ENCODE measurements around the gene PNP. TPM values are rescaled to one million over a fixed set of nuclear protein-coding genes. Genes with fewer than 3 reads are reported as not detected.

The PNP gene
- total and polyA plus RNA-seq, 2 of the 8 experiments (the other 6 are each of a cell fraction or from before 2014, with no cell fraction given): 108 to 130 TPM

DNA sequence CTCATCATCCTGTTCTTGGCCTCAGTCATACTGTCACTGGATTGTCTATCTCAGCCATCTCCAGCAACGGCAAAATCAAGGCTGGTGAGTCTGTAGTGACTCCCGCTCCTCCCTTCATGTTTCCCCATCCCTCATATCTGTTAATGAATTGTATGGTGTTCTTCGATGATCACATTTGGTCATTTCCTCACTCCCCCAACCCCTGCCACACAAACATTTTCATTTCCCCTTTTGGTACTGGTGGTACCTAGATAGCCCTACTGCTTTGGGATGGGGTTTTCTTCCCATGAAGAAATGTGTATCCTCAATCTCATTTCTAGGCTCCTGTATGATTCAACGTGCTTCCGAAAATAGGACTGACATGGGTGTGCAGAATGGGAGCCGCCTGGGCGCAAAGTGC is 30.5 kb upstream of the PNP start:
- H3K4ac ChIP-seq (replicated peaks; ENCODE audit: insufficient read length, low read depth, low read length): no peak overlapping the region
- no peak overlapping the region for H3K4me2 ChIP-seq (ENCODE audit: insufficient read depth in 1 of 2, low read depth in 2 of 2, low read length in 2 of 2)
- H3K23me2 ChIP-seq (ENCODE audit: low read depth, low read length): no peaks in the 10 kb centered on the region
- POLR2A ChIA-PET (ENCODE audit: partially characterized antibody): interaction anchor here (6.0 kb wide), 1 partner anchor 9 kb away, joined by 54 read pairs; no protein-coding TSS in a partner anchor
- H3K4me3 ChIP-seq (ENCODE audit: extremely low read depth in 1 of 4, insufficient read depth in 2 of 4, low read depth in 3 of 4, low read length in 4 of 4): no peak overlapping the region
- no peak overlapping the region for H4K91ac ChIP-seq (replicated peaks; ENCODE audit: insufficient read length, low read length)
- WGBS, 2 experiments (ENCODE audit: extremely low coverage in 1 of 2, insufficient coverage in 1 of 2, insufficient read length in 1 of 2, insufficient replicate concordance in 2 of 2, low coverage in 1 of 2, low lambda C conversion rate in 2 of 2, missing lambda C conversion rate in 1 of 2): 91% methylated on average over 7 of the region's 7 CpGs; no CpG with 5 or more reads in 1 of the 2 experiments
- TF ChIP-seq TCF12 (IDR thresholded peaks at IDR 0.05; ENCODE audit: low read depth, low read length) (no peak), SIN3A (conservative IDR thresholded peaks at IDR 0.05 in 1 of 2, IDR thresholded peaks at IDR 0.05 in 1 of 2; ENCODE audit: low read depth in 1 of 2, low read length in 2 of 2) (no peak)
- FAIRE-seq: no peak
- H3K27me3 ChIP-seq (replicated peaks in 1 of 4; ENCODE audit: control insufficient read depth in 3 of 4, extremely low read depth in 1 of 4, insufficient read depth in 3 of 4, low read length in 3 of 4): peaks cover 0 to 20% (median 14%) of the 10 kb centered on the region in 4 experiments; a peak in 5 of 7 replicates
- H3K36me3 ChIP-seq (ENCODE audit: control insufficient read depth in 2 of 4, insufficient read depth in 4 of 4, low read length in 3 of 4): no peaks in the 10 kb centered on the region
- H2BK20ac ChIP-seq (ENCODE audit: low read length): no peak overlapping the region
- H3K79me2 ChIP-seq (ENCODE audit: control insufficient read depth in 1 of 2, insufficient read depth in 2 of 2, low read length in 2 of 2): no peaks in the 10 kb centered on the region
- H2AK5ac ChIP-seq (ENCODE audit: low read depth, low read length): no peak overlapping the region
- DNase-seq (ENCODE audit: low read depth in 1 of 2, low spot score in 2 of 2): no peak
- H2BK15ac ChIP-seq (ENCODE audit: low read length): no peak overlapping the region
- no peaks in the 10 kb centered on the region for H4K20me1 ChIP-seq (replicated peaks in 1 of 2; ENCODE audit: control insufficient read depth in 1 of 2, insufficient read depth in 2 of 2, low read length in 2 of 2)
- H4K5ac ChIP-seq (ENCODE audit: insufficient read length, low read depth, low read length): no peak overlapping the region
- H3K4me1 ChIP-seq (replicated peaks in 1 of 4; ENCODE audit: control insufficient read depth in 3 of 4, insufficient read depth in 4 of 4, low read length in 3 of 4): peaks cover 4 to 10% (median 9%) of the 10 kb centered on the region in 4 experiments; a peak in 6 of 7 replicates
- H3K27ac ChIP-seq (ENCODE audit: low read depth, low read length): no peak overlapping the region
- H4K8ac ChIP-seq (ENCODE audit: extremely low read depth, insufficient read depth, low read length): no peak overlapping the region
- no peak overlapping the region for H3K14ac ChIP-seq (ENCODE audit: insufficient read length)
- no peak overlapping the region for H2BK5ac ChIP-seq (ENCODE audit: low read depth, low read length)
- H3K79me1 ChIP-seq (ENCODE audit: low read depth, low read length): no peaks in the 10 kb centered on the region
- H3K9ac ChIP-seq (replicated peaks in 1 of 4; ENCODE audit: extremely low read depth in 1 of 4, low read depth in 3 of 4, low read length in 3 of 4): no peak overlapping the region; a peak in 1 of 7 replicates
- H3K23ac ChIP-seq (ENCODE audit: insufficient read length): no peak overlapping the region
- no peak overlapping the region for H2BK12ac ChIP-seq (ENCODE audit: low read depth, low read length)
- H2BK120ac ChIP-seq (replicated peaks; ENCODE audit: low read depth, low read length): no peak overlapping the region
- CTCF ChIA-PET (ENCODE audit: partially characterized antibody): interaction anchor here (1.0 to 1.1 kb wide), 3 partner anchors 9 to 24 kb away, joined by 3 to 4 read pairs (median 3); no protein-coding TSS in a partner anchor
- no peak overlapping the region for H3K18ac ChIP-seq (ENCODE audit: extremely low read depth, low read length)
- H2AFZ ChIP-seq (ENCODE audit: low read length): no peak overlapping the region
- no peak overlapping the region for H3K56ac ChIP-seq (replicated peaks; ENCODE audit: insufficient read length, low read depth, low read length)
- no peaks in the 10 kb centered on the region for H3K9me3 ChIP-seq (ENCODE audit: insufficient read depth in 2 of 2, low read depth in 1 of 2, low read length in 1 of 2)
